Activated naive CD8-positive, alpha-beta T cell treated with anti-CD3 and anti-CD28 coated beads, Interleukin-2, amount 10 ng/mL, durations not matched to agents 7 days and 5 days (primary cell): Measurements from ENCODE around the gene TFIP11. TPM values are rescaled to one million over a fixed set of nuclear protein-coding genes. Genes with fewer than 3 reads are reported as not detected.

ENCODE experiments used
- ATAC-seq: fragments of 150-1000 bp; cut with Tn5 transposase; one replicate; pipeline ENCODE4 v1.10.0; 2021; ENCODE audit warnings: low read depth, moderate library complexity
- POLR2A ChIA-PET: fragments of 350-600 bp; sonication (Branson Sonifier 250); formaldehyde crosslinking; loops from one replicate; lab custom pipeline; 2021; ENCODE audit warnings: antibody characterized with exemption; lab: Charles Lee
- DNase-seq: peaks from one replicate; pipeline ENCODE4 v3.0.0; 2021
- H3K27ac Mint-ChIP-seq: one replicate; pipeline ENCODE4 v1.8.0; 2022; ENCODE audit warnings: mild to moderate bottlenecking, mixed read lengths
- H3K27me3 Mint-ChIP-seq: one replicate; pipeline ENCODE4 v1.8.0; 2022; ENCODE audit warnings: mild to moderate bottlenecking, moderate library complexity, mixed read lengths
- H3K36me3 Mint-ChIP-seq: one replicate; pipeline ENCODE4 v1.8.0; 2021; ENCODE audit warnings: mild to moderate bottlenecking, mixed read lengths
- H3K4me1 Mint-ChIP-seq: one replicate; pipeline ENCODE4 v1.8.0; 2021; ENCODE audit warnings: mixed read lengths
- H3K4me3 Mint-ChIP-seq: one replicate; pipeline ENCODE4 v1.8.0; 2022; ENCODE audit warnings: mild to moderate bottlenecking, moderate library complexity, mixed read lengths
- H3K9me3 Mint-ChIP-seq: one replicate; pipeline ENCODE4 v1.8.0; 2021; ENCODE audit warnings: mixed read lengths
- total RNA-seq, 2 experiments: library from RNA; stranded (reverse); gene quantifications; one replicate each; pipeline ENCODE4 v1.2.3, GENCODE V29; 2021

Gene TFIP11
- total RNA-seq, 2 experiments from 2014 or later: 64.6 to 67.9 TPM

GRCh38 chr22:26515931-26516330 lies 3.7 kb upstream of the TFIP11 start:
- POLR2A ChIA-PET: interaction anchor here (1.1 kb wide), 1 partner anchor 33 kb away, joined by 3 read pairs; the partner anchor contains the start of genes HPS4 and SRRD
- Mint-ChIP-seq H3K36me3 (peaks cover 3% of the 10 kb centered on the region), H3K4me3 (no peak overlapping the region), H3K27ac (no peak overlapping the region), H3K27me3 (no peaks in the 10 kb centered on the region), H3K4me1 (peaks cover 23% of the 10 kb centered on the region), H3K9me3 (no peaks in the 10 kb centered on the region)
- ATAC-seq: no peak
- DNase-seq: no peak

DNA sequence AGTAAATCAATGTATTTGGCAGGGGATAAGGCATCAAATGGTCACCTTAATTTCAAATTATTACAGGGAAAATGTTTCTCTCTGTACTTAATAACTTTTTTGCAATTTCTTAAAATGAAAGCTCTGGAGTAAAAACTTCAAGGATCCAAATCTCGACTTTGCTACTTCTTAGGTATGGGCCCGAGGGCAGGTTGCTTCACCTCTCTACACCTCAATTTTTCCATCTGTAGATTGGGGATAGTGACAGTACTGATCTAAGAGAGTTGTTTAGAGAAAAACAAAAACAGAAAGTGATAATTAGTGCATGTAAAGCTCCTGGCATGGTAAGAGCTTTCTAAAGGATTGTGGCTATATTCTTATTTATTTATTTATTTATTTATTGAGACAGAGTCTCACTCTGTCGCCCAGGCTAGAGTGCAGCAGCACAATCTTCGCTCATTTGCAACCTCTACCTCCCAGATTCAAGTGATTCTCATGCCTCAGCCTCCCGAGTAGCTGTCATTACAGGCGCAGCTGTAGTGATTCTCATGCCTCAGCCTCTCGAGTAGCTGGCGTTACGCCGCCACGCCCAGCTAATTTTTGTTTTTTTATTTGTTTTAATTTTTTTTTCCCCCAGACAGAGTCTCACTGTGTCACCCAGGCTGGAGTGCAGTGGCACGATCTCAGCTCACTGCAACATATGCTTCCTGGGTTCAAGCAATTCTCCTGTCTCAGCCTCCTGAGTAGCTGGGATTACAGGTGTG lies 2.3 kb upstream of the TFIP11 start:
- Mint-ChIP-seq H3K36me3 (peaks cover 7% of the 10 kb centered on the region), H3K27ac (peak overlapping the region; percentile 62), H3K9me3 (no peaks in the 10 kb centered on the region), H3K4me3 (no peak overlapping the region), H3K4me1 (peaks cover 32% of the 10 kb centered on the region), H3K27me3 (no peaks in the 10 kb centered on the region)
- peak; percentile 10 for DNase-seq
- POLR2A ChIA-PET: no interaction called here
- no peak for ATAC-seq

DNA sequence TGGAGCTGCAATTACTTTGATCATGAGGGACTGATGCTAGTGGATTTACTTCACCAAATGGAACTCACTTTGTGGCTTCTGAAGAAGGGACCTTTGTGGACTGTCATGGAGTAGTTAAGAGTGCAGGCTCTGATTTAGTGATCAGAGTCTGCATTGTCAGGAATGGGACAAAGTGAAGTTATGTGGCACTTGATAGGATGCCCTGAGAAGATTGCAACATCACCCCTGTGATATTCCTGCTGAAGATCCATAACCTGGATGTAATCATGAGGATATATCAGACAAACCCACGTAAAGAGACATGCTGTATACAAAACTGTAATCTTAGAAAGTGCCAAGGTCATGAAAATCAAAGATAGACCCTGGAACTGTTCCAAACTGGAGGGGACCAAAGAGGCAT lies 1.6 kb upstream of the TFIP11 start:
- ATAC-seq: no peak
- POLR2A ChIA-PET: interaction anchor here (0.9 to 2.3 kb wide), 3 partner anchors 11 to 159 kb away, joined by 3 to 8 read pairs (median 6); no protein-coding TSS in a partner anchor
- Mint-ChIP-seq H3K9me3 (no peaks in the 10 kb centered on the region), H3K4me3 (peak overlapping the region; percentile 99), H3K36me3 (peaks cover 13% of the 10 kb centered on the region), H3K4me1 (peaks cover 37% of the 10 kb centered on the region), H3K27ac (no peak overlapping the region), H3K27me3 (no peaks in the 10 kb centered on the region)
- no peak for DNase-seq

DNA sequence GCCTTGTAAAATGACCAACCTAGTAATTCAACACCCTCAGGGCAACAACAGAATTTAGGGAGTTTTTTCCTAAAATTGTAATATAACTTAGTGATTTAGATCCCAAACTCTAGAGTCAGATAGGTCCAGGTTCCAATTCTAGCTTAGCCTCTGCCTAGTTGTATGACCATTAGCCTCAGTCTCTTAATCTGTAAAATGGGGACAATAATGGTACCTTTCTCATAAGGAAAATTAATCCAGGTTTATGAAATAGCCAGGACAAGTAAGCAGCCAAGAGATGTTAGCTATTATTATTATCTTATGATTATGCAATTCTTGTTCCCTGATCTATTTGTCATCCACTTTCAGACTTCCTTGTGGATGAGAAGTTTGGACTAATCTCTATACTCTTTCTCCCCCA lies 4.1 kb downstream of the TFIP11 start:
- Mint-ChIP-seq H3K36me3 (peaks cover 40% of the 10 kb centered on the region), H3K27ac (no peak overlapping the region), H3K9me3 (no peaks in the 10 kb centered on the region), H3K4me3 (no peak overlapping the region), H3K4me1 (peaks cover 37% of the 10 kb centered on the region), H3K27me3 (no peaks in the 10 kb centered on the region)
- POLR2A ChIA-PET: interaction anchor here (0.6 to 1.5 kb wide), 3 partner anchors 24 to 136 kb away, joined by 3 to 5 read pairs (median 3); partner anchors contain the start of genes HPS4 and SRRD
- ATAC-seq (no peak), DNase-seq (no peak)

- no peak for ATAC-seq
- H3K27ac Mint-ChIP-seq: peak overlapping the region; percentile 88
- no peaks in the 10 kb centered on the region for H3K9me3 Mint-ChIP-seq
- H3K4me1 Mint-ChIP-seq: peaks cover 22% of the 10 kb centered on the region
- peak overlapping the region; percentile 62 for H3K4me3 Mint-ChIP-seq
- POLR2A ChIA-PET: interaction anchor here (0.7 to 2.8 kb wide), 10 partner anchors 9 to 169 kb away, joined by 3 to 19 read pairs (median 4); partner anchors contain the start of genes HPS4, MIAT, SRRD and TFIP11
- no peaks in the 10 kb centered on the region for H3K27me3 Mint-ChIP-seq
- peaks cover 44% of the 10 kb centered on the region for H3K36me3 Mint-ChIP-seq
- no peak for DNase-seq
These were observed 8.5 kb downstream of the TFIP11 start for GRCh38 chr22:26503758-26504157.

DNA sequence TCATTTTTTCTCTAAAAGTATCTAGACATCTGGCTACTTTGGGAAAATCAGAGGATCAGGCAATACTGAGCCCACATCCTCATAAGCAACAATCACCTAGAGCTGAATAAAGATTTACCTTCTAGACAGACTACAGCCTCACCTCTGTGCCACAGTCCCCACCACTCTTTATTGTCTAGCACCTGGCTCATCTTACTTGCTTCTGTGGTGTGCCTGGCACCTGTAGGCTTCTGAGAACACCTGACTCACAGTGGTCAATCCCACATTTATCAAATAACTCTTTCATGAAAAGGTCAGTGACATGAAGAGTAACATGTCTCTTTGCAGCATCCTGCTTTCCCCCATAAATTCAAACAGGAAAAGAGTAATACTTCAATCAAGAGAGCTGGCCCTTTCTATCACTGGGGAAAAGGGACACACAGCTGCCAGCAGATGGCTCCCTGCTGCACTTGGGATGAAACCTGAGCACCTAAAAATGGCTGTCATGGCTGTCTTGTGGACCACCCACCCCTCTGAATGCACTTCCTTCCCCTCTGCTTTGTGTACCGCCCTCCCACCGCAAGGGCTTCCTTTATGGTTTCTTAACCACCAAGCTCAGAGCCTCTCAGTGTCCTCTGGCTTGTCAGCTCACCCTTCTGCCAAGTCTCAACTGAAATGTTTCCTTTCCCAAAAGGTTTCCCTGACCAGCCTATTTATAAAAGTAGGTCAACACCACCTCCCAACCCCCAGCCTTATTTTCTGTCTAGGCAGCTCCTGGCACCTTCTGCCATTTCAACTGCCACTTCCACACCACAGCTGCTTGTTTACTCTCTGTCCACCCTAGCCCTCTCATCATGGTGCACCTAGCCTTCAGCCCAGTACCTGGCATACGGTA lies 9.3 kb downstream of the TFIP11 start:
- peaks cover 45% of the 10 kb centered on the region for H3K36me3 Mint-ChIP-seq
- POLR2A ChIA-PET: interaction anchor here (0.7 to 2.8 kb wide), 10 partner anchors 10 to 170 kb away, joined by 3 to 19 read pairs (median 4); partner anchors contain the start of genes HPS4, MIAT, SRRD and TFIP11
- ATAC-seq: peak; percentile 95
- no peaks in the 10 kb centered on the region for H3K27me3 Mint-ChIP-seq
- H3K4me1 Mint-ChIP-seq: peaks cover 22% of the 10 kb centered on the region
- peak; percentile 76 for DNase-seq
- H3K4me3 Mint-ChIP-seq: peak overlapping the region; percentile 62
- no peaks in the 10 kb centered on the region for H3K9me3 Mint-ChIP-seq
- peak overlapping the region; percentile 88 for H3K27ac Mint-ChIP-seq

DNA sequence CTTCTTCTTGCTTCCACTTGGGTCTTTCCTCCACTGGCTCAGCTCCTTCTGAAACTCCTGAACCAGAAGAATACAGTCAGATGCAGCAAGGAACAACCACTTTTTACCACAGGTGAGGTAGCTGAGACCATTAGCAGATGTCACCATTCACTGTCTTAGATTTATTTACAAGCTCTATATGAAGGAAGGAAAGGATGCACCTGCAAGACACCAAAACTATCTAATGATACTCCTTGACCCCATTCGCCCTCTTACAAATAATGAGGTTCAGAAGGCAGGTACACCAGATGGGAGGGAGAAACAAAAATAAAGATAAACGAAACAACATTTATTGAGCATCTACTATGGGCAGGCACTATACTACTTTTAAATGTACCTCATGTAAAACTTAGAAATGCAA lies 10.3 kb downstream of the TFIP11 start:
- Mint-ChIP-seq H3K4me1 (peaks cover 22% of the 10 kb centered on the region), H3K27ac (peak overlapping the region; percentile 47), H3K27me3 (no peaks in the 10 kb centered on the region), H3K36me3 (peaks cover 47% of the 10 kb centered on the region), H3K4me3 (no peak overlapping the region), H3K9me3 (no peaks in the 10 kb centered on the region)
- no peak for ATAC-seq
- POLR2A ChIA-PET: interaction anchor here (0.6 to 1.9 kb wide), 2 partner anchors 18 to 121 kb away, joined by 4 read pairs; partner anchors contain the start of genes HPS4 and SRRD
- no peak for DNase-seq

GRCh38 chr22:26499188-26499703 lies 13.0 kb downstream of the TFIP11 start:
- peaks cover 25% of the 10 kb centered on the region for H3K4me1 Mint-ChIP-seq
- ATAC-seq (no peak), DNase-seq (no peak)
- H3K27ac Mint-ChIP-seq: no peak overlapping the region
- no peak overlapping the region for H3K4me3 Mint-ChIP-seq
- H3K9me3 Mint-ChIP-seq: no peaks in the 10 kb centered on the region
- POLR2A ChIA-PET: interaction anchor here (1.2 kb wide), 1 partner anchor 16 kb away, joined by 3 read pairs; the partner anchor contains the start of gene HPS4
- peaks cover 44% of the 10 kb centered on the region for H3K36me3 Mint-ChIP-seq
- no peaks in the 10 kb centered on the region for H3K27me3 Mint-ChIP-seq

- no peak for DNase-seq
- H3K9me3 Mint-ChIP-seq: no peaks in the 10 kb centered on the region
- H3K27me3 Mint-ChIP-seq: no peaks in the 10 kb centered on the region
- peaks cover 16% of the 10 kb centered on the region for H3K4me1 Mint-ChIP-seq
- ATAC-seq: no peak
- POLR2A ChIA-PET: interaction anchor here (1.6 kb wide), 1 partner anchor 12 kb away, joined by 3 read pairs; no protein-coding TSS in a partner anchor
- H3K4me3 Mint-ChIP-seq: no peak overlapping the region
- peaks cover 44% of the 10 kb centered on the region for H3K36me3 Mint-ChIP-seq
- H3K27ac Mint-ChIP-seq: no peak overlapping the region
These were observed 15.8 kb downstream of the TFIP11 start for GRCh38 chr22:26496456-26496855.

GRCh38 chr22:26494506-26494905 lies 17.8 kb downstream of the TFIP11 start:
- no peak for DNase-seq
- POLR2A ChIA-PET: interaction anchor here (0.5 to 1.3 kb wide), 3 partner anchors 12 to 176 kb away, joined by 3 to 4 read pairs (median 3); no protein-coding TSS in a partner anchor
- H3K4me1 Mint-ChIP-seq: peaks cover 15% of the 10 kb centered on the region
- H3K27ac Mint-ChIP-seq: no peak overlapping the region
- no peaks in the 10 kb centered on the region for H3K27me3 Mint-ChIP-seq
- no peaks in the 10 kb centered on the region for H3K9me3 Mint-ChIP-seq
- H3K4me3 Mint-ChIP-seq: no peak overlapping the region
- ATAC-seq: no peak
- H3K36me3 Mint-ChIP-seq: peaks cover 41% of the 10 kb centered on the region

DNA sequence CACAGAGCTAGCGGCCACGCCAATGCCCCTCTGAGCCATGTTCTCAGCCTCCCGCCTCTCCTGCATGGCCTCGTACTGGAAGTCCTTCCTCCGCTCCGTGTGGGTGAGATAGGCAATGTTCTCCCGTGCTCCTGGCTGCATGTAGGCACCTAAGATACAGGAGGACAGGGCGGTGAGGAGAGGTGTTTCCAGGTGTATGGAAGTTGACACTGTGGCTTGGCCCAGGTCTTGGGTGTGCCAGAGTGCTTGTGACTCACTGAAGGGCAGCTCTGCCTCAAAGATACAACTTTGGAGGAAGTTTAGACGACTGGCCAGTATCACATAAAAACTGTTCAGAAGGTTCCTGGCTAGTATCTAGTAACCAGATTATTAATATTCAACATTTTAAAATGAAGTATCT lies 20.1 kb downstream of the TFIP11 start:
- Mint-ChIP-seq H3K36me3 (peaks cover 37% of the 10 kb centered on the region), H3K4me1 (peaks cover 17% of the 10 kb centered on the region), H3K27ac (no peak overlapping the region), H3K27me3 (no peaks in the 10 kb centered on the region), H3K9me3 (no peaks in the 10 kb centered on the region), H3K4me3 (no peak overlapping the region)
- POLR2A ChIA-PET: interaction anchor here (0.7 to 1.0 kb wide), 3 partner anchors 9 to 181 kb away, joined by 3 to 7 read pairs (median 4); partner anchors contain the start of genes HPS4 and SRRD
- ATAC-seq (no peak), DNase-seq (no peak)

GRCh38 chr22:26489447-26490036 lies 22.7 kb downstream of the TFIP11 start:
- H3K4me1 Mint-ChIP-seq: peaks cover 25% of the 10 kb centered on the region
- no peaks in the 10 kb centered on the region for H3K27me3 Mint-ChIP-seq
- H3K4me3 Mint-ChIP-seq: no peak overlapping the region
- POLR2A ChIA-PET: interaction anchor here (0.8 kb wide), 1 partner anchor 9 kb away, joined by 3 read pairs; no protein-coding TSS in a partner anchor
- H3K36me3 Mint-ChIP-seq: peaks cover 29% of the 10 kb centered on the region
- ATAC-seq: no peak
- H3K9me3 Mint-ChIP-seq: no peaks in the 10 kb centered on the region
- peak overlapping the region; percentile 79 for H3K27ac Mint-ChIP-seq
- no peak for DNase-seq
